PFSK-1 (cell line): ENCODE results near the gene DHX16.
"Not testable (repeated sequence)": the region's sequence is repeated elsewhere in the genome, so short reads cannot be mapped to it uniquely, and the experiment has no call there.

ENCODE experiments used
- REST ChIP-seq, 2 experiments: IDR thresholded peaks; 2 replicates each; pipeline versions ENCODE4 v1.6.1 to v1.8.0; 2011 to 2012; ENCODE audit warnings: low read depth in 2 of 2, low read length in 2 of 2, control low read depth in 1 of 2, inconsistent platforms in 1 of 2, mild to moderate bottlenecking in 1 of 2, moderate library complexity in 1 of 2; ENCODE audit not compliant: insufficient read depth in 1 of 2
- TAF1 ChIP-seq: IDR thresholded peaks from 2 replicates; pipeline ENCODE4 v1.6.1; 2012; ENCODE audit warnings: low read length, control low read depth, borderline replicate concordance; ENCODE audit not compliant: insufficient read depth

DNA sequence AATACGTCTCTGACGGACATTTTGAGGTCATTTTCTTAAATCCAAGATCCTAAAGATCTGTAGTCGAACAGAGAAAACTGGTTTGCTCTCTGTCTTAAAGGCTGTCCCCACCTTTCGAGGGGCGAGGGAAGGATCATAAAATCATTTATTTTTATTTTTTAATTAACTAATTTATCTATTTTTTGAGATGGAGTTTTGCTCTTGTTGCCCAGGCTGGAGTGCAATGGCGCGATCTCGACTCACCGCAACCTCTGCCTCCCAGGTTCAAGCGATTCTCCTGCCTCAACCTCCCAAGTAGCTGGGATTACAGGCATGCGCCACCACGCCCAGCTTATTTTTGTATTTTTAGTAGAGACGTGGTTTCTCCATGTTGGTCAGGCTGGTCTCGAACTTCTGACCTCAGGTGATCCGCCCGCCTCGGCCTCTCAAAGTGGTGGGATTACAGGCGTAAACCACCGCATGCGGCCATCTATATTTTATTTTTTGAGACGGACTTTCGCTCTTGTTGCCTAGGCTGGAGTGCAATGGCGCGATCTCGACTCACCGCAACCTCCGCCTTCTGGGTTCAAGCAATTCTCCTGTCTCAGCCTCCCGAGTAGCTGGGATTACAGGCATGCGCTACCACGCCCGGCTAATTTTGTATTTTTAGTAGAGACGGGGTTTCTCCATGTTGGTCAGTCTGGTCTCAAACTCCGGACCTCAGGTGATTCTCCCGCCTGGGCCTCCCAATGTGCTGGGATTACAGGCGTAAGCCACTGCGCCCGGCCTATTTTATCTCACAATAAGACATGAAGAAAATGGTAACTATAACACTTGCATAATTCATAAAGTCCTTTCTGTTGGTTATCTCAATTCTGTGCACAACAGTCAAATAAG is 45.3 kb upstream of the DHX16 start:
- TF ChIP-seq REST (IDR thresholded peaks at IDR 0.05; ENCODE audit: insufficient read depth in 1 of 2, low read depth in 2 of 2, low read length in 2 of 2); TAF1: not testable (repeated sequence)
